PC-9 (cell line): ENCODE measurements around the gene MYO5A.

Source experiments
- CTCF ChIP-seq: fragments of 200-600 bp; sonication (generic); conservative IDR thresholded peaks from 2 replicates; pipeline ENCODE4 v1.6.1; 2017; ENCODE audit warnings: mixed run types, antibody characterized with exemption, mild to moderate bottlenecking, moderate library complexity
- EZH2 ChIP-seq: fragments of 200-600 bp; sonication (generic); IDR thresholded peaks from 2 replicates; pipeline ENCODE4 v1.8.0; 2017; ENCODE audit warnings: antibody characterized with exemption, low read depth

DNA sequence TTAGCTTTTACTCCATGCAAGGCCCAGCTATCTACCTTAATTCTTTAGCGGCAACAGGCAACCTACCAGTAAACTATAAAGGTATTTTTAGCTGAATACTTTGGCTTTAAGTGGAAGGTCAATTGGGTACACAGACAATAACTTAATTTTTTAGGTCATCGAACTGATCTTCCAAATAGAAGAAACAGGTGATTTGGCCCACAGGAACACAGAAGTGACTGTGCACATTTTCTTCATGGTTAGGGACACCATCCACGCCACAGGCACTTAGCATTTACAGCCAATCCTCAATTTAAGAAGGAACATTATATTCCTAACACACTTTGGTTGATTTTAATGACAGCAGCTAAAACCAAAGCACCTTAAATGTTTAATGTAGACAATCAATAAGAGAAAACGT, 38.2 kb upstream of the MYO5A start:
- TF ChIP-seq CTCF, result no peak
- TF ChIP-seq EZH2, result no peak
